Right ventricle myocardium inferior (tissue), 1 donor: ENCODE measurements around the gene PCNX3. TPM values are rescaled to one million over a fixed set of nuclear protein-coding genes. Genes with fewer than 3 reads are reported as not detected.
A peak's percentile ranks its signal among the peaks of the same experiment; 100 is the strongest.

Source experiments
- ATAC-seq: fragments of 200-7000 bp; cut with Tn5 transposase; one replicate; pipeline ENCODE4 v1.9.1; 2020; ENCODE audit warnings: mild to moderate bottlenecking, moderate library complexity
- DNase-seq: peaks from one replicate; pipeline ENCODE4 v3.0.0; 2021; ENCODE audit errors: missing footprints
- intact Hi-C: fragments of 100-400 bp; cut with DNase I; formaldehyde crosslinking; loops from one replicate; pipeline ENCODE4 v1.11.0; 2022
- total RNA-seq: library from RNA; stranded (reverse); fragmentation: NEBNext Ultra II Directional; extraction: Animal tissue kit (Norgen Biotek cat#: 25700); gene quantifications from one replicate; pipeline ENCODE4 v1.2.1, GENCODE V29; 2021
- donor health status: DM: no; HTN: yes; CAD: no; lungs with severe emphysema.

PCNX3 gene
- total RNA-seq, 1 donor from 2014 or later: 12.4 TPM

GRCh38 chr11:65578134-65578533 is 37.4 kb upstream of the PCNX3 start:
- ATAC-seq: no peak
- intact Hi-C loops: no loop called here
- DNase-seq: peak; percentile 42

- DNase-seq (no peak), ATAC-seq (no peak)
- intact Hi-C loops: no loop called here
These were observed 36.9 kb upstream of the PCNX3 start for GRCh38 chr11:65578667-65579066.

GRCh38 chr11:65579291-65579690 is 36.3 kb upstream of the PCNX3 start:
- intact Hi-C loops: no loop called here
- DNase-seq: no peak

GRCh38 chr11:65580031-65580692 is 35.4 kb upstream of the PCNX3 start:
- ATAC-seq: no peak
- intact Hi-C loops: no loop called here
- DNase-seq: no peak

More at GRCh38 chr11:65579291-65579690, 36.3 kb upstream of the PCNX3 start:
- ATAC-seq: no peak

DNA sequence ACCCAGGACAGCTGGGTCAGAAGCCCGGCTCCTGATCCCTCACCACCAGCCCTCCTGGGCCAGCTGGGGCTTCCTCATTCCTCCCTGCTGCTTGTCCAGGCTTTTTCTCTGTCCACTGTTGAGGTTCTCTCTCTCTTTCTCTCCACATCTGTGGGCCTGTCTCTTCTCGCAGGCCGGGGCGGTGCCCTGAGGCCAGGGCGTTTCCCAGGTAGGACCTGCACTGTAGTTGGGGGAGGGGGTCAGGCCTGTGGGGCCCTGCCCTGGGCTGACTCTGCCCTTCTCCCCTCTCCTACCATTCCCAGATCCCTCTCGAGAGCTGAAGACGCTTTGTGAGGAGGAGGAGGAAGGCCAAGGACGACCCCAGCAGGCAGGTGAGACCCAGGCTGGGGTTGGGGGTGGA is 34.8 kb upstream of the PCNX3 start:
- ATAC-seq (no peak), DNase-seq (no peak)
- intact Hi-C loops: no loop called here

- ATAC-seq (no peak), DNase-seq (no peak)
- intact Hi-C loops: no loop called here
These were observed 33.6 kb upstream of the PCNX3 start for GRCh38 chr11:65581928-65582327.

- no peak for ATAC-seq
- DNase-seq: no peak
- intact Hi-C loops: no loop called here
These were observed 32.0 kb upstream of the PCNX3 start for GRCh38 chr11:65583589-65583988.

- ATAC-seq (no peak), DNase-seq (no peak)
- intact Hi-C loops: no loop called here
These were observed 31.5 kb upstream of the PCNX3 start for GRCh38 chr11:65584106-65584505.

DNA sequence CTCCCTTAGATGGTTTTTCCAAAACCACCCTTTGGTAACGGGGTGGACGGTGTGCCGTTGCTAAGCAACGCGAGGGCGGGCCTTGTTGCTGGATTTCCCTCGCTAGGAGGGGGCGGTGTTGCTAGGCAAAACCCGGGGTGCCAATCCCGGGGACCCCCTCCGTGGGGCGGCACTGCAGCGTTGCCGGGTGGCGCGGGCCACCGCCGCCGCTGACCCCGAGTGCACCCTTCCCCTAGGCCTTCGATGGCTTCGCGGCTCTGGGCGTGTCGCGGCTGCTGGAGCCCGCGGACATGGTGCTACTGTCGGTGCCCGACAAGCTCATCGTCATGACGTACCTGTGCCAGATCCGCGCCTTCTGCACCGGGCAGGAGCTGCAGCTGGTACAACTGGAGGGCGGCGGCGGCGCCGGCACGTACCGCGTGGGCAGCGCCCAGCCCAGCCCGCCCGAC is 30.8 kb upstream of the PCNX3 start:
- ATAC-seq (no peak), DNase-seq (no peak)
- intact Hi-C loops: no loop called here

GRCh38 chr11:65585396-65586246 is 30.0 kb upstream of the PCNX3 start:
- no peak for ATAC-seq
- DNase-seq: no peak
- intact Hi-C loops: no loop called here

- ATAC-seq: no peak
- intact Hi-C loops: no loop called here
- DNase-seq: no peak
These were observed 29.3 kb upstream of the PCNX3 start for GRCh38 chr11:65586247-65586630.

GRCh38 chr11:65586676-65587075 is 28.9 kb upstream of the PCNX3 start:
- intact Hi-C loops: no loop called here
- no peak for DNase-seq
- ATAC-seq: peak; percentile 26

GRCh38 chr11:65588199-65589054 is 27.1 kb upstream of the PCNX3 start:
- ATAC-seq (peak; percentile 51), DNase-seq (peak; percentile 77)
- intact Hi-C loops: loop anchor here (2.0 kb wide), 1 partner anchor 48 kb away; no protein-coding TSS in a partner anchor

- intact Hi-C loops: loop anchor here (2.0 kb wide), 1 partner anchor 49 kb away; no protein-coding TSS in a partner anchor
- ATAC-seq (no peak), DNase-seq (peak; percentile 59)
These were observed 25.9 kb upstream of the PCNX3 start for GRCh38 chr11:65589444-65590239.

DNA sequence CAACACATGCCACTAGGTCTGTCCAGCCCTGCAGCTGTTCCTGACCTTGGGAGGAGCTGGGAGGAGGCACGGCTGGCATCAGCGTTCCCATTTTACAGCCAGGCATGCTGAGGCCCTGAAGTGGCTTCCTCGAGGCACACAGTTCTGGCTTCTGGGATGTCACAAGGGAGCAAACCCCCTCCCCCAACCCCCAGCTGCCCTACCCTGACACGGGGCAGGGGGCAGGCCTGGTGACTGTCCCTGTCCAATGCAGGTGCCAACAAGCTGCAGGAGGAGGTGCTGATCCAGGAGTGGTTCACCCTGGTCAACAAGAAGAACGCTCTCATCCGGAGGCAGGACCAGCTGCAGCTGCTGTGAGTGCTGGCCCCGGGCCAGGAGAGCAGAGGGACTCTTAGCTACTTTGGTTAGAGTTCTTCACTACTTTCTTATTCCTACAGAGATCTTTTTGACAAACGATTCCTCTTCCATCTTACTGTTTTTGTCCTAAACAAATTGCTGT is 25.3 kb upstream of the PCNX3 start:
- DNase-seq (peak; percentile 72), ATAC-seq (no peak)
- intact Hi-C loops: no loop called here

DNA sequence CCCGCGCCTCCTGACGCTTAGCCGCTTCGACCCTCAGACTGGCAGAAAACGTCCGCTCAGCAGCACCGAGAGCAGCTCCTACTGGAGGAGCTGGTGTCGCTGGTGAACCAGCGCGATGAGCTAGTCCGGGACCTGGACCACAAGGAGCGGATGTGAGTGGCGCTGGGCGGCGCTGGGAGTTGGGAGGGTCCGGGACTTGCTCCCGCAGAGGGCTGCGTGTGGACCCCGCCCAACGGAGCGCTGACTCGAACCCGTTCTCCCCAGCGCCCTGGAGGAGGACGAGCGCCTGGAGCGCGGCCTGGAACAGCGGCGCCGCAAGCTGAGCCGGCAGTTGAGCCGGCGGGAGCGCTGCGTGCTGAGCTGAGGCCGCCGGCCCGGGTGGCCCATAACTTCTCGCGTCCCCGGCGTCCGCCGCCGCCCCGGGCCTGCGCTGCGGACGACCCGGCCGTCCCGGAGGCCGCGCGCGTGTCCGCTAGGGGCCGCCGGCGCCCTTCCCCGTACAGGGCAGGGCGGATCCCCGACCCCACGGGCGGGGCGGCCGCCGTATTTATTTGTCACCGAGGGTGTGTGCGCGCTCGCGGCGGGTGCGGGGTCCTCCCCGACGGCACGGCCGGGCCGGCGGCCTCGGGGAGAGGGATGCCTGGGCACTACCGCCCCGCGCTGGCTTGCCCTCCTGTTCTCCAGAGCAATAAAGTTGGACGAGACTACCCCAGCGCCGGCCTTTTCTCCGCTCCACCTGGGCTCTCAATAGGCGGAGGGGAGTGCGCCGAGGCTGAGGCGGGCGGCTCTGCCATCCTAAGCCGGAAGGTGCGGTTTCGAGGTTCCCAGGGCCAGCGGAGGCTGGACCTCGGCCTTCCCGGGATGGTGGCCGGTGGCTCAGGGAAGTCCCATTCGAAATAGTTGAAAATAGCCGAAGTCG is 23.4 kb upstream of the PCNX3 start:
- ATAC-seq: peak; percentile 38
- peak; percentile 65 for DNase-seq
- intact Hi-C loops: no loop called here

GRCh38 chr11:65592858-65593517 is 22.6 kb upstream of the PCNX3 start:
- DNase-seq (peak; percentile 52), ATAC-seq (no peak)
- intact Hi-C loops: no loop called here
